Measurements from ENCODE around the gene SLC2A4. TPM values are rescaled to one million over a fixed set of nuclear protein-coding genes. Genes with fewer than 3 reads are reported as not detected.

SLC2A4 gene
- total RNA-seq, 2 experiments from 2014 or later, result 0.11 to 0.34 TPM

Other genes starting within 250 kb of the SLC2A4 start
- 10 to 100 TPM; 10.1 to 10.5 TPM for gene SLC16A13, start 245.7 kb upstream of the SLC2A4 start, total RNA-seq
- 1 to 10 TPM; 1.9 to 2.3 TPM for gene SLC16A11, start 237.6 kb upstream of the SLC2A4 start, total RNA-seq
- gene CLEC10A, start 201.5 kb upstream of the SLC2A4 start, total RNA-seq, result not detected
- not detected for gene ASGR2, start 166.9 kb upstream of the SLC2A4 start, total RNA-seq
- gene ASGR1, start 102.3 kb upstream of the SLC2A4 start, total RNA-seq, result 1 to 10 TPM in 1 of 2 experiments, under 1 TPM in 1; 0.65 to 1.3 TPM
- 1 to 10 TPM; 4.5 to 4.6 TPM for gene DLG4, start 61.9 kb upstream of the SLC2A4 start, total RNA-seq
- 100 to 1,000 TPM; 254 to 269 TPM for gene ACADVL, start 61.8 kb upstream of the SLC2A4 start, total RNA-seq
- gene DVL2, start 47.2 kb upstream of the SLC2A4 start, total RNA-seq, result 10 to 100 TPM; 64.4 to 68.9 TPM
- gene PHF23, start 42.3 kb upstream of the SLC2A4 start, total RNA-seq, result 10 to 100 TPM; 40.7 to 43.7 TPM
- 100 to 1,000 TPM; 131 to 135 TPM for gene GABARAP, start 39.3 kb upstream of the SLC2A4 start, total RNA-seq
- gene CTDNEP1, start 30.0 kb upstream of the SLC2A4 start, total RNA-seq, result 100 to 1,000 TPM; 202 to 207 TPM
- 100 to 1,000 TPM; 107 to 110 TPM for gene ELP5, start 29.5 kb upstream of the SLC2A4 start, total RNA-seq
- 1 to 10 TPM; 1.2 to 1.5 TPM for gene CLDN7, start 19.2 kb upstream of the SLC2A4 start, total RNA-seq
- gene YBX2, start 12.9 kb downstream of the SLC2A4 start, total RNA-seq, result under 1 TPM; 0.10 to 0.55 TPM
- 1,000 to 10,000 TPM; 1,619 to 1,670 TPM for gene EIF5A, start 25.9 kb downstream of the SLC2A4 start, total RNA-seq
- 10 to 100 TPM; 68.8 to 69.5 TPM for gene GPS2, start 33.6 kb downstream of the SLC2A4 start, total RNA-seq
- 10 to 100 TPM; 59.2 to 59.4 TPM for gene NEURL4, start 47.6 kb downstream of the SLC2A4 start, total RNA-seq
- 100 to 1,000 TPM; 234 to 241 TPM for gene ACAP1, start 54.8 kb downstream of the SLC2A4 start, total RNA-seq
- 1 to 10 TPM; 6.4 to 7.2 TPM for gene KCTD11, start 70.4 kb downstream of the SLC2A4 start, total RNA-seq
- not detected for gene TMEM95, start 73.4 kb downstream of the SLC2A4 start, total RNA-seq
- 1 to 10 TPM; 4.6 to 5.6 TPM for gene TNK1, start 99.4 kb downstream of the SLC2A4 start, total RNA-seq
- gene PLSCR3, start 112.8 kb downstream of the SLC2A4 start, total RNA-seq, result 10 to 100 TPM; 70.8 to 74.4 TPM
- 10 to 100 TPM; 50.1 to 51.6 TPM for gene TMEM256, start 122.4 kb downstream of the SLC2A4 start, total RNA-seq
- 1 to 10 TPM; 6.6 to 7.9 TPM for gene NLGN2, start 126.1 kb downstream of the SLC2A4 start, total RNA-seq
- gene SPEM1, start 138.6 kb downstream of the SLC2A4 start, total RNA-seq, result not detected
- not detected for gene SPEM2, start 143.9 kb downstream of the SLC2A4 start, total RNA-seq
- gene SPEM3, start 147.1 kb downstream of the SLC2A4 start, total RNA-seq, result not detected
- 10 to 100 TPM; 11.2 to 12.6 TPM for gene TMEM102, start 153.7 kb downstream of the SLC2A4 start, total RNA-seq
- 1 to 10 TPM; 2.0 to 2.1 TPM for gene FGF11, start 157.8 kb downstream of the SLC2A4 start, total RNA-seq
- gene CHRNB1, start 163.3 kb downstream of the SLC2A4 start, total RNA-seq, result 1 to 10 TPM; 7.2 to 7.8 TPM
- gene ZBTB4, start 197.9 kb downstream of the SLC2A4 start, total RNA-seq, result 10 to 100 TPM; 17.6 to 17.7 TPM
- not detected for gene SLC35G6, start 199.7 kb downstream of the SLC2A4 start, total RNA-seq
- gene POLR2A, start 202.6 kb downstream of the SLC2A4 start, total RNA-seq, result 100 to 1,000 TPM; 195 to 198 TPM

All from activated CD8-positive, alpha-beta memory T cell treated with anti-CD3 and anti-CD28 coated beads for 36 hours (primary cell).